Testis (tissue), 2 donors: ENCODE measurements around the gene THSD4.

Experiments
- CTCF ChIP-seq, 3 experiments: fragments of 450-650 bp in 2 of 3; fragments of 200-600 bp in 1 of 3; sonication (generic) in 1 of 3; IDR thresholded peaks; one replicate each; pipeline ENCODE4 v1.5.1; 2016 to 2019; ENCODE audit warnings: antibody characterized with exemption in 3 of 3, mild to moderate bottlenecking in 2 of 3, moderate library complexity in 1 of 3
- POLR2A ChIP-seq: fragments of 450-650 bp; IDR thresholded peaks from one replicate; pipeline ENCODE4 v1.6.1; 2017; ENCODE audit warnings: antibody characterized with exemption, mild to moderate bottlenecking, moderate library complexity

GRCh38 chr15:71379893-71380292, 264.6 kb downstream of the THSD4 start:
- no peak for TF ChIP-seq CTCF (IDR thresholded peaks at IDR 0.05)
- TF ChIP-seq POLR2A = no peak
